ENCODE results near the gene LAPTM5. TPM values are rescaled to one million over a fixed set of nuclear protein-coding genes. Genes with fewer than 3 reads are reported as not detected.

The LAPTM5 gene
- total and polyA plus RNA-seq, 8 donors = 4.6 to 48.4 (median 35.4) TPM

GRCh38 chr1:30758785-30759380 lies 1.3 kb upstream of the LAPTM5 start:
- Histone ChIP-seq H3K4me1 (peaks cover 0 to 28% (median 20%) of the 10 kb centered on the region in 4 donors), H3K9me3 (no peaks in the 10 kb centered on the region), H3K4me3 (no peak overlapping the region), H3K36me3 (no peaks in the 10 kb centered on the region), H3K27me3 (peaks cover 0 to 15% (median 0%) of the 10 kb centered on the region in 3 donors), H3K27ac (peak overlapping the region in 1 of 5 donors; percentile 90)
- TF ChIP-seq POLR2A (IDR thresholded peaks at IDR 0.05) (no peak), CTCF (IDR thresholded peaks at IDR 0.05) (no peak), EP300 (IDR thresholded peaks at IDR 0.05) (no peak), POLR2AphosphoS5 (IDR thresholded peaks at IDR 0.05) (no peak)
- no peak for DNase-seq
- intact Hi-C loops (cut with DNase I; ENCODE audit: low total_unique reads) = no loop called here

- H3K4me1 ChIP-seq = peaks cover 0 to 25% (median 15%) of the 10 kb centered on the region in 4 donors
- no peak for TF ChIP-seq POLR2AphosphoS5 (IDR thresholded peaks at IDR 0.05)
- TF ChIP-seq POLR2A (IDR thresholded peaks at IDR 0.05) = no peak
- TF ChIP-seq EP300 (IDR thresholded peaks at IDR 0.05) = no peak
- no peak for TF ChIP-seq CTCF (IDR thresholded peaks at IDR 0.05)
- peak overlapping the region in 4 of 5 donors; percentile 74 to 90 (median 86) for H3K27ac ChIP-seq
- no peaks in the 10 kb centered on the region for H3K36me3 ChIP-seq
- WGBS, 5 donors = 77 to 86% (median 84%) methylated on average over 7 of the region's 7 CpGs
- H3K4me3 ChIP-seq = peak overlapping the region in 2 of 4 donors; percentile 44 to 46
- no peak for DNase-seq
- intact Hi-C loops (cut with DNase I; ENCODE audit: low total_unique reads) = no loop called here
- peaks cover 0 to 15% (median 0%) of the 10 kb centered on the region in 3 donors for H3K27me3 ChIP-seq
- H3K9me3 ChIP-seq = no peaks in the 10 kb centered on the region
Observed at GRCh38 chr1:30758121-30758688, 631 bp upstream of the LAPTM5 start.

- DNase-seq = peak; percentile 58 to 68
- H3K4me3 ChIP-seq = peak overlapping the region; percentile 23 to 46 (median 45)
- no peaks in the 10 kb centered on the region for H3K36me3 ChIP-seq
- no peaks in the 10 kb centered on the region for H3K9me3 ChIP-seq
- TF ChIP-seq CTCF (IDR thresholded peaks at IDR 0.05) (no peak), EP300 (IDR thresholded peaks at IDR 0.05) (no peak), POLR2AphosphoS5 (IDR thresholded peaks at IDR 0.05) (peak in 2 of 3 donors; percentile 17 to 33), POLR2A (IDR thresholded peaks at IDR 0.05) (no peak)
- WGBS, 5 donors = 49 to 60% (median 52%) methylated on average over 13 to 17 of the region's 17 CpGs
- peaks cover 0 to 15% (median 0%) of the 10 kb centered on the region in 3 donors for H3K27me3 ChIP-seq
- H3K4me1 ChIP-seq = peaks cover 4 to 32% (median 18%) of the 10 kb centered on the region in 4 donors
- peak overlapping the region; percentile 30 to 90 (median 81) for H3K27ac ChIP-seq
- intact Hi-C loops (cut with DNase I; ENCODE audit: low total_unique reads) = no loop called here
Observed at GRCh38 chr1:30756545-30757351, 826 bp downstream of the LAPTM5 start.

GRCh38 chr1:30756206-30756544 lies 1.4 kb downstream of the LAPTM5 start:
- H3K4me3 ChIP-seq = peak overlapping the region; percentile 17 to 46 (median 39)
- 80 to 97% (median 81%) methylated on average over 4 of the region's 4 CpGs for WGBS, 5 donors
- H3K9me3 ChIP-seq = no peaks in the 10 kb centered on the region
- H3K36me3 ChIP-seq = no peaks in the 10 kb centered on the region
- peaks cover 4 to 33% (median 20%) of the 10 kb centered on the region in 4 donors for H3K4me1 ChIP-seq
- DNase-seq = no peak
- TF ChIP-seq CTCF (IDR thresholded peaks at IDR 0.05) (no peak), EP300 (IDR thresholded peaks at IDR 0.05) (no peak)
- H3K27me3 ChIP-seq = peaks cover 0 to 15% (median 0%) of the 10 kb centered on the region in 3 donors
- intact Hi-C loops (cut with DNase I; ENCODE audit: low total_unique reads) = no loop called here
- peak overlapping the region in 4 of 5 donors; percentile 46 to 90 (median 82) for H3K27ac ChIP-seq
